HG02571 (cell line): ENCODE measurements around the gene COPS8.

ENCODE experiments used
- ATAC-seq: cut with Tn5 transposase; IDR thresholded peaks from one replicate; pipeline ENCODE4 v1.9.1; 2021; ENCODE audit warnings: mild to moderate bottlenecking, moderate library complexity; ENCODE audit not compliant: unreplicated experiment

Gene COPS8

DNA sequence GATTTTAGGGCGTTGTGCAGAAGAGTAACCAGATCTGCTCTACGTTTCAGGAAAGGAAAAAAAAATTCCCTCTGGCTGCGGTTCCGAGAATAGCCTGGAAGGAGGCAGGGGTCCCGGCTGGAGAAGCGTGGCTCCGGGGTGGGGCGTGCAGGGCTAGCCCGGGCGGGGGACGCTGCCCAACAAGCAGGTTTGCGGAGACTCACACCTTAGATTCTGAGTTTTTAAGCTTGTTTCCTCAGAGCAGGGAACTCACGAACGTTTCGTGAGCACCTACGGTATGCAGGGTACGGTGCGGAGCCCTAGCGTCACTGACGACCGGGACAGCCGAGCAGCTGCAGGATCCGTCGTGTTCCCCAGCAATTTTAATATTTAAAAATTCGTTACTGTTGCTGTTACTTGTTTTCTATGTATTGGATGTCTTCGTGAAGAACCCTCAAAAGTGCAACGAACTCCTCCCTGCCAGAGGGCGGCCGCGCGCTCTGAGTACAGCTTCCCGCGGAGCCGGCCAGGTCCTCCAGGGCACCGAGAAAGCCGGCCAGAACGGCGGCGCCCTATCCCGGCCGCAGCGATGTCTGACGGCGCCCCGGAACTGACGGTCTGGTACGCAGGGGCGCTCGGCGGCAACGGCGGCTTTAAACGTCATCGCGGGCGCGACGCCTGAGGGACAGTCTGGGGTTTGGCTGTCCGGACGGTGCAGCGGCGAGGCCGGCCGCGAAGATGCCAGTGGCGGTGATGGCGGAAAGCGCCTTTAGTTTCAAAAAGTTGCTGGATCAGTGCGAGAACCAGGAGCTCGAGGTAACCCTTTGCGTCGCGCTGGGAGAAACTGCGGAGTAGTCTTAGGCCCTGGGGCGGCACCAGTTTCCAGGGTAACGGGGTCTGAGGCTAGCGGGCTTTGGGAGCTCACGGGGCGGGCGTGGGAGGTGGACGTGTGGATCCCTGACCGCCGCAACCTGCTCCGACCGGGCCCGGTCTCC is at the start of gene COPS8:
TSS of gene COPS8 (plus strand) at position 642 of the 974 bp plus-strand sequence. CDS start at position 718, 76 bp downstream.
- ATAC-seq = peak; percentile 99

DNA sequence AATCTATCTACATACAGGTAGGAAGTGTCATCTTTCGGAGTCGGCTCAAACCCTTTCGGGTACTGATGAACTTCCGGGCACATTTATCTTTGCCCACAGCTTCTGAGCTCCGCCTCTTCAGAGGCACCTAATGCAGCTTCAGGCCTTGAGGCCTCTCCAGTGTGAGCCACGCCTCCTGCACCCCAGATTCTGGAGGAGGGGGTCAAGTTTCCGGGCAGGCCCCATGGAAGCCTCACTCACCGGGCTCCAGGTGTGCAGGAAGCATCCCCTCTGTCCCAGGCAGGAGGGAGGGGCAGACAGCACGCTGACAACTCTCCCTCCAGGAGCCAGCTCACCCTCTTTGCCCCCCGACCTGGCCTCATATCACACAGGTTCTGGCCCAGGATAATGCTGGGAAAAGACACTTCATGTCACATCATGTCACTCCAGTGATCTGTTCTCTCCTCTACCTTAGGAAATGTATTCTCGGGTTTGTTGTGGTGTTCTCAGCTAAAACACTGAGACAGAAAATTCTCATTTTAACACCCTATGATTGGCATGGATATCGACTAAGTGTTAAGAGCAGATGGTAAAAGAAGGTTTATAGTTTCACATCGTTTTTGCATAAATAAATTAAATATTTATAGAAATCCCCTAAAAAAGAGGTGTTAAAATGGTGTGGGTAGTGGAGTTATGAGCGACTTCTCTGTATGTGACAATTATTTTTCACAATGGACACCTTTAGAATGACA is 46.2 kb upstream of the COPS8 start:
- ATAC-seq = no peak

DNA sequence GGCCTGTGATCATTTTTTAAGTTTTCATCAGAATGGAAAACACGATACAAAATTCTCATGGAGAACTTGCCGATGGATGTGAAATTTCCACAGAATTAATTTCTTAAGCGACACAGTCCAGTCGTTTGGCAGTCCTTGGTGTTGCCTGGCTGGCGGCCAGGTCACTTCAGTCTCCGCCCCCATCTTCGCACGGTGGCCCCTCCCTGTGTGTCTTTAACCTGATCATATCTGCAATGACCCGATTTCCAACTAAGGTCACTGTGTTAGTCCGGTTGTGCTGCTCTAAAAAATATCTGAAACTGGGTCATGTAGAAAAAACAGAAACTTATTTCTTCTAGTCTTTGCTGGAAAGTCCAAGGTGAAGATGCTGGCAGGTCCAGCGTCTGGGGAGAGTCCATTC is 44.5 kb upstream of the COPS8 start:
- no peak for ATAC-seq

DNA sequence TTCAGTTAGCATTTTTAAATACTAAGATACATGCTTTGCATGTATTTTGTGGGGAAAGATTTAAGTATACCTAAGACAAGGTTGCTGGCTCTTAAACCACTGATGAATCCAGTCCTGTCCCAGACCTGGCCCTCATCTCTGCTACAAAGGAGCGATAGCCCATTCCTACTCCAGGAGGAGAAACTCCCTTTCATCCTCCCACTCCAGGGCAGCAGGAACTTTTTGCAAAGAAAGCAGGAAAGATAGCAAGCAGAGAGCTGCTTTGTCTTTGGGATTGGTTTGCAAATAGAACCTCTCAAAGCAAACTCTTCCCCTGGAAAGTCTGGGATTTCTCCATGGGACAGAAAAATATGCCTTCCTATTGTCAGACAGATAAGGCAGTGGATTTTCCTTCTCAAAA is 43.6 kb upstream of the COPS8 start:
- ATAC-seq = no peak

DNA sequence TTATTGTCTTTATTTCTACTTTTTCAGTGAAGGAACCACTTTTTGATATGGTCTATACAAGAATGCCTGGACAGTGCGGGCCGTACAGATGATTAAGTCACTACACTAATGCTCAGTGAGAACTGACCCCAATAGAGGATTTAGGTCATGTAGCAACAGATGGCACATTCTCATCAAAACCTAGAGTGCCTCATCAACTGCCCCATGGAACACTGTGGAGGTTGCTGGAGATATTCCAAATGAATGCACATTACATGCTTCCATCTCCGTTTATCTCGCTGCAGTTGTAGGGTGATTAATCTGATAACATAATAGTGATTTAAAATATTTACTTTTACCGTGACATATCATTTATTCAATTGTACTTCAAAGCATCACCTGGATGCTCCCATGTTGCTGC is 41.8 kb upstream of the COPS8 start:
- ATAC-seq = no peak

DNA sequence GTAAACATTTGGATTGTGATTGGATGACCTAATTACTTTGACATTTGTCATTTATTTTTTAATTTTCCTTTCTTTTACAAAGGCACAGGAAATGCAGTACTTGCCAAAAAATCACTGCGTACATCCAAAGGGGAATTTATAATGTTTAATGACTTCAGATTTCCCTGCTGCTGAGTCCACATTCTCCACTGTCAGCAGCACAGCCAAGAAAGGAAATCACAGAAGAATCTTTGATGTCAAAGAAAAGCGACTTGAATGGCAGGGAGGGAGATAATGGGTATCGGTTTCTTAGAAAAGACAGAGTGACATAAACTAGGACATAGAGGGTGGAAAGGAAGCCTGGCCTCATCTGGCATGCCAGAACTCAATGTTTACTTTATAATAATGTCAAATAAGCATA is 41.4 kb upstream of the COPS8 start:
- no peak for ATAC-seq

DNA sequence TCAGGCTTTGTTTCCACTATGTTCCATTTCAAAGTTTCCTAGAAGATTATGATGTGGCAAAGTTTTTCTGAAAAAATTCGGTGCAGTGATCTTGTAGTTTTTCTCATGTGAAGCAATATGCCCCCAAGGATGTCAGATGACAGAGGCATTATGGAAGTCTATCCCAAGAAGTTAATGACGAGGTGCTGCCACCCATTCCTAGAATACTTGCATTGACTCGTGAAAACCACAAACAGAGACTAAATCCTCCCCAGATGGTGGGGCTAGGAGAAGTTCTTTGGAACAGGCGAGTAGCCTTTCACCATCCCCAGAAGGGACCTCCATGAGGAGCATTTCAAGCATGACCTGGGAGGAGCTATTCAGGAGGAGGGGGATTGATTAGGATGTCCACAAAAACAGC is 40.2 kb upstream of the COPS8 start:
- ATAC-seq = no peak

DNA sequence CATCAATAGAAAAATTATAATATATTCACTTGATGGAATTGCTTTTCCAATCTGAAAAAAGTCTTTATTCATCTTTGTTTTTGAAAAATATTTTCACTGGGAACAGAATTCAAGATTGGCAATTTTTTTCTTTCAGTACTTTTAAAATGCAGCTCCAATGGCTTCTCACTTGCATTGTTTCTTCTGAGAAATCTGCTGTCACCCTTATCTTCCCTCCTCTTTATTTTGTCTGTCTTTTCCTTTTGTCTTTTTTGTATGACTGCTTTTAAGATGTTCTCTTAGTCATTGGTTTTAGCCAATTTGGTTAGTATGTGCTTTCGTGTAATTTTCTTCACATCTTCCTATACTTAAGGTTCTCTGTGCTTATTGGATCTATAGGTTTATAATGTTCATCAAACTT is 37.1 kb upstream of the COPS8 start:
- no peak for ATAC-seq

DNA sequence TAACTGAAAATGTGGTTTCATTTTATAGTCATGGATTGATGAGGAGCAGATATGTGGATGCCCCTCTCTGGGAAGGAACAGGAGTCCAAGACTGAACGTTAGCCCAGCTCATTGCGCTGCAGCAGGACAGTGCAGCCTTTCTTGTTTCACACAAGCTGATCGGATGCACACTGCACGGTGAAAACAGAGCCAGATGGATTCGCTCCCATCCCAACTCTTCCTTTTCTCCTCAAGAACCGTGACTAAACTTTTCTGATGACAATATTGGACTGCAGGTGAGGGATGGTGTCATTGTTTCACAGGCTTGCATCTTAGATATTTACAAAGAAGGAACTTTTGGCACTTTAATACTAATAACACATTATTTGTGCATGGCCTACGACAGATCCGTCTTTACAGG is 33.8 kb upstream of the COPS8 start:
- ATAC-seq = no peak

DNA sequence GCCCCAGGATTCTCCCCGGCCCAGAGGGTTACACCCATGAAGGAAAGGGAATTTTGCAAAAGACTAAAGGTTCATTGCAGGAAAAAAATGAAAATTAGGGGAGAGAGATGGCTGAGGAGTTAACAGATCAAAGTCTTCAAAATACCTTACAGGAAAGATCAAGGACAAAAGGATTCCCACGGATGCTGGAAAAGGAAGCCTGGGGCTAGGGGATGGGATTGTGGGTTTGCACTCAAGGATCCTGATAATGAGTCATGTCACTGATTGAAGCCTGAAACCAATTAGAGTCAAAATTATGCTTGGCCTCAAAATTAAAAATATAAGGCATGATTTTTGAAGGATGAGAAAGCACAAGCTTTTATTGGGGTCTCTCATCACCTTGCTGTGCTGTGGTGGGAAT is 32.6 kb upstream of the COPS8 start:
- no peak for ATAC-seq

DNA sequence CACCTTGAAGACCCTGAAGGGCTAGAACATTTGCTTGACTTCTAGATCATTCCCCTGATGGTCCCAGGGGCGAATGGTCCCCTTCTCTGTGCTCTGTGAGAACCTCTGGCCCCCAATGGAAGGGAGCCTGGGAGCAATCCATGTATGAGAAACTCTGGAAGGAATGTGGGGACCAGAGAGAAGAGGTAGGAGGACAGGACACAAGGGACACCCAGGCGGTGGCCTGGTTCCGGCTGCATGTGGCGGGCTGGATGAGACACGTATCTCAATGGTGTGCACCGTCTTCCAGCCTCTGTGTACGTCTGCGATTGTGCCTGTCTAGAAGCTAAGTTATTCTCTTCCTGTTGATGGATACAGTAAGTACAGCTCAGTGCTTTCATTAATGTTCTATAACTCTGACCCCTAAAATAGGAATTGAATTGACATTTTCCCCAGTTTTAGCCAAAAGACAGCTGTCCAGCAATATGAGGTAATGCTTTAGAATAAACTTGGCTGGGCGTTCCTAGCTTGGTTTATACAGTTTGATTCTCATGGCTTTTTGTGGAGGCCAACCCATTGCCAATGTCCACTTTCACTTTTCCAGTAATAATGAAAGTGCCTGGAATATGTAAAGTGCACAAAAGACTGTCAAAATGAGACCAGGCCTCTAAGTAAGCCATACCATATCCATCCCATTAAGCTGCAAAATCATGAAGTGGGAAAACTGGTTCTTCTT is 30.1 kb upstream of the COPS8 start:
- ATAC-seq = no peak

DNA sequence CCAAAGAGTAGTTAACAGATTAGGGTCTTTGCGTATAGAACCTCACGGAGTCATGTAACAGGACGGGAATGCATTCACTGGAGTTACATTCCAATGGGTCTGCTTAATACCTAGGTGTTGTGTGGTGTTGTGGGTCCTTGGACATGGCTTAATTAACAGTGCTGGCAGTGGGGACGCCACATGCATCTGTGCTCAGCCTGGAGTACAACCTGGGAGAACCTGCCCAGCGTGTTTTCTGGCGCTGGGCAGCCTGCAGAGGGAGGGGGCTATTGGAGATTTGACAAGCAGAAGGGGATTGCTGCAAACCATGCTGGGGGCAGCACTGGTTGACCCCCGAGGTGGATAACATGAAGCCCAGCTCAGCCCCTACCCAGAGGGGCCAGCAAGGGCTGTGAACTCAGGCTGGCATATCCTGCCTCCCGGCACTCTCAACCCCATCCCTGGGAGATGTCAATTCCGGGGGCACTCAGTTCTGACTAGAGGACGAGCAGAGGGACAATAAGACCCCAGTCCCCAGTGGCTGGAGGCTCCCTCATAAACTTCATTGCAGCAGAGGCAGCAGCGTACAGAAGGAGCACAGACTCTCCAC is 29.3 kb upstream of the COPS8 start:
- ATAC-seq = no peak

DNA sequence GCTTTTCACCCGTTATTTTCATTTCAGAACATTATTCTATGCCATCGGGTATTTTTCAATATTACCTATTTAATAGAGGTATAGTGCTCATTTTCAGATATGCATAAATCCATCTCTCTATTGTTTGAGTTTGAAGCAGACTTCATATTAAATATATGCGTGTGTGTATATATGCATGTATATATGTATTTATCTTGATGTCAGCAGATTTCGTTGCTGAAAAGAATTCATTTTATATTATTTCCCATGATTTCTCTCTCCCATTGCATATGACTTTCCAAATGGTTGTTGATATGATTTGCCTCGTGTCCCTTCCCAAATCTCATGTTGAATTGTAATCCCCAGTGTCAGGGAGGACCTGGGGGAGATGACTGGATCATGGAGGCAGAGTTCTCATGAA is 28.6 kb upstream of the COPS8 start:
- ATAC-seq = no peak

DNA sequence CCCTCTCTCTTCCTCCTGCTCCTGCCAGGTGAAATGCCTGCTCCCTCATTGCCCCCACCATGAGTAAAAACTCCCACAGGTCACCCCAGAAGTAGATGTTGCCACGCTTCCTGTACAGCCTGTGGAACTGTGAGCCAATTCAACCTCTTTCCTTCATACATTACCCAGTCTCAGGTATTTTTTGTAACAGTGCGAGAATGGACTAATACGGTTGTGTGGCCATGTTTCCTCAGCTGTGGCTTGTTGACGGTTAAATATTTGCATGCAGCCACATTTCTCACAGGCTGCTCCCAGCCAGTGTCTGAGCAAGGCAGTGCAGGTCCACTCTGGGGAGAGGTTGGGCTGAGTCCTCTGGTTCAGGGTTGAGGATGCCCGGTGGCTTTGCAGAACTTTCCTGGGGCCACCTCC is 27.8 kb upstream of the COPS8 start:
- peak; percentile 68 for ATAC-seq

DNA sequence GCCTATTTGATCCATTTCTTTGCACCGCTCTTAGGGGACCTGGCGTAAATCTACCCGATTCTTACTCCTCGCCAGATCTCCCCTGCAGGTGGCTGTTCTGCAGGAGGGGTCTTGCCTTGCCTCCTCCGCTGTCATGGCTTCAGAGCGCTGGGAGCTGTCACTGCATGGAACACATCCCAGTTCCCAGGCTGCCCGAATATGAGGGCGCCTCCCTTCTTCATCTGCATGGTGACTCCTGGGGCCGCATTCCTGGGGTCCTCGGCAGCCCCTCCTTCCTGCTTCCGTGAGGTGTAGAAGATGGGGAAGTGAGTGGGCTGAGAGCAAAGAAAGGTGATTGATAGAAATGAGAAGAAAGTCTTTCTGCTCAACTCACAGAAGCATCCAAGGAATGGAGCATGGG is 27.3 kb upstream of the COPS8 start:
- ATAC-seq = no peak

DNA sequence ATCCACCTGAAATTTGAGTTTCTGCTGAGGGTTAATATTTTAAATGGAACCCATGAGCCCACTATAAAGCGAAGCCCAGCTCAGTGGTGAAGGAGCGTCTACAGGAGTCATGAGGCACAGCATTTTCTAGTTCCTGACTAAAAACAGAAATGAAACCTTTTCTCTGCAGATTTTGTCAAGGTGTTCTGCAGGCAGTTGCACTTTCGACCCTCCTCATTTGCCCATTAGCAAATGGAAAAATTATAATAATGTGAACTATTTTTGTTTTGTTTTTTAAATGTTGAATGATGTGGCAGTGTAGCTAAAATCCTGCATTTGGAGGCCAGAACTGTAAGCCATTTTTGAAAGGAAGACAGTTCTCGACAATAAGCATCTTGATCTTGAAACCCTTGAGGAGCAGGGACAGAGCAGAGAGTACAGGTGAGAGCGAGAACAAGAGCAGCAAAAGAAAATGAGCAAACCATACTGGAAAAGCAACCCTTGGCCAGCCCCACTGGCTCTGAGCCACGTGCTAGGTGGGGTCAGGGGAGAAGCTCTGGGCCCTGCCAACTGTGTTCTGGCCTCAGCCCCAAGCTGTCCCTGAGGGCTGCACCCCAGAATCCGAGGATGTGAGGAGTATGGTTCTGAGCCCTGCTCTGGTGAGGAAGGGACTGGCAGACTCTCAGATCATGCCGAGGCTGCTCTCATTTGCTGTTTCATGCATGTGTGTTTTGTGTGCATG is 26.4 kb upstream of the COPS8 start:
- peak; percentile 70 for ATAC-seq

DNA sequence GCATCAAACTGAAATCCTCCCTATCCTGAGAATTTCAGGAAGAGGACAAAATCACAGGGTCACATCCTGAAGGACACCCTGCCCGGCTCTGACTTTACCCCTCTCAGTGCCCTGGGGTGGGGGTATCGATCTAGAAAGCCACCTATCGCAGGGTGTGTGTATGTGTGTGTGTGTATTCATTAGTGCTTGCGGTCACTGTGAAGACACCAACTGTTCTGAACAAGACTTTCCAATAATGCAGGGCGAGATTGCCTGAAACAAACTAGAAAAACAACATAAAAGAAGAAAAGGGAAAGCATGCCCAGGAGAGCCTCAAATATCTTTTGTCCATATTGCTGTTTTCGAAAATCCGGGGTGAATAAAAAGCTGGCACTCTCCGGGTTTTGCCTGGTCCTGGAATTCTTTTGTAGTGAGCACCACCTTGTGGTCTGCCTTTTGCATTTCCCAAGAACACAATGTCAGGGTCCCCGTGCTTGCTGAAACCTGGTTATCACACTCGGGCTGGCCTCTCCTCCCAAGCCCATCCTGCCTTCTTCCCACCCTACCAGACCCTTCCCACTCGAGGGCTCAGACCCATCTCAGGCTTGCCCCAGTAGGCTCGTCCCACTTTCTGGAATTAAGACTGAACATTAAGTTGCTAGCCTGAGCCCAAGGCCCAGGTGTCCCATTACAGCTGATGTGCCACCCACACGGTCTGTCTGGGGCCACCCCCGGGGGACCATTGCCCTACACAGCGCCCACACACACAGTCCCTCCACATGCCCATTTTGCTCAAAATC is 25.0 kb upstream of the COPS8 start:
- ATAC-seq = no peak

DNA sequence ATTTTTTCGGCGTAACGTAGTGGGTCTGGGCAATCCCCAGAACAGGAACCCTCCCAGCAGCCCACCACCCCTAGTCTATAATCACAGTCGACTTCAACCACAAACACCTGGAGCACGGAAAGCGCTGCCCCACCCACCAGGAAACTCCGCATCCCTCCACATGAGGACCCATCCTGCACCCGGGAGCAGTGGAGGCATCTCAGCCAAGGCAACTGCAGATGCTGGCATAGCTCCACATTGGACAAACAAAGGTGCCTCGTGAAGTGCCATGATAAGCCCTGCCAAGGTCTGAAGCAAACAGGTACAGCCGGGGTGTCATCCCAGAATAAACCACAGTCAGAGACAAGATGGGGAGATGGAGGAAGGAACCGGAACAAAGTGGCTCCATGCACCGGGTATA is 24.3 kb upstream of the COPS8 start:
- ATAC-seq = no peak

DNA sequence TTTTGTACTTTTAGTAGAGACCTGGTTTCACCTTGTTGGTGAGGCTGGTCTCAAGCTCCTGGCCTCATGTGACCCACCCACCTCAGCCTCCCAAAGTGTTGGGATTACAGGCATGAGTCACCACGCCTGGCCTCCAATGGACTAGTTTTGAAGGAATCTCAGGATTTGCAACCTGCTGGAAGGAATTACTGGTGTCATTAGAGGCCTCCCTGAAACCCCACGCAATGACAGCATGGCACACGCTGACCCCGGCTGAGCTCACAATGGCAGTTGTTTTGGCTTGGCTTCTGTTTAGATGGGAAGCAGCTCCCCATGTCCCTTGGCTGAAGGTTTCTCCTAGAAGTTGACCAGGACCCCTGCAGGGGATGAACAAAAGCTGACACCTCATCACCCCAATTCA is 23.1 kb upstream of the COPS8 start:
- ATAC-seq = no peak
